Fibroblast of the aortic adventitia (primary cell): ENCODE data around the gene POLA1. TPM values are rescaled to one million over a fixed set of nuclear protein-coding genes. Genes with fewer than 3 reads are reported as not detected.

Experiments used
- DNase-seq: peaks from one replicate; pipeline ENCODE4 v3.0.0-alpha.2; 2010; ENCODE audit warnings: low read depth
- H3K4me3 ChIP-seq: 2 replicates; pipeline ENCODE4 v1.5.1; 2011; ENCODE audit warnings: low read depth, mild to moderate bottlenecking, control low read depth, low read length, moderate library complexity
- CTCF ChIP-seq: IDR thresholded peaks from 2 replicates; pipeline ENCODE4 v1.5.1; 2011; ENCODE audit warnings: mild to moderate bottlenecking, low read length, control low read depth, inconsistent platforms; ENCODE audit not compliant: insufficient read depth
- total RNA-seq: library from RNA; depleted of rRNA; stranded (reverse); fragments of >200 nt; gene quantifications from 2 replicates; pipeline ENCODE4 v1.2.3, GENCODE V29; 2012; ENCODE audit warnings: low replicate concordance

POLA1 gene
- total RNA-seq, 1 donor = 24.9 TPM

- no peak for TF ChIP-seq CTCF
- peak; percentile 72 for DNase-seq
- no peak overlapping the region for H3K4me3 ChIP-seq
Measured at GRCh38 chrX:24846550-24847150, 152.9 kb downstream of the POLA1 start.

GRCh38 chrX:24851289-24851688, 157.6 kb downstream of the POLA1 start:
- no peak for DNase-seq
- no peak for TF ChIP-seq CTCF
- H3K4me3 ChIP-seq = no peak overlapping the region

GRCh38 chrX:24851780-24852179, 158.1 kb downstream of the POLA1 start:
- no peak for DNase-seq
- TF ChIP-seq CTCF = no peak
- no peak overlapping the region for H3K4me3 ChIP-seq

GRCh38 chrX:24858004-24858746, 164.5 kb downstream of the POLA1 start:
- DNase-seq = peak; percentile 57
- no peak for TF ChIP-seq CTCF
- H3K4me3 ChIP-seq = no peak overlapping the region

- no peak for TF ChIP-seq CTCF
- no peak for DNase-seq
Measured at GRCh38 chrX:24859211-24859841, 165.6 kb downstream of the POLA1 start.

GRCh38 chrX:24860140-24860539, 166.4 kb downstream of the POLA1 start:
- peak; percentile 53 for DNase-seq
- H3K4me3 ChIP-seq = no peak overlapping the region
- no peak for TF ChIP-seq CTCF

More at GRCh38 chrX:24859211-24859841, 165.6 kb downstream of the POLA1 start:
- no peak overlapping the region for H3K4me3 ChIP-seq
